Measurements from ENCODE around the gene CTDP1. TPM values are rescaled to one million over a fixed set of nuclear protein-coding genes. Genes with fewer than 3 reads are reported as not detected.

CTDP1 gene
- total RNA-seq, 1 experiment from 2014 or later: 24.9 TPM

DNA sequence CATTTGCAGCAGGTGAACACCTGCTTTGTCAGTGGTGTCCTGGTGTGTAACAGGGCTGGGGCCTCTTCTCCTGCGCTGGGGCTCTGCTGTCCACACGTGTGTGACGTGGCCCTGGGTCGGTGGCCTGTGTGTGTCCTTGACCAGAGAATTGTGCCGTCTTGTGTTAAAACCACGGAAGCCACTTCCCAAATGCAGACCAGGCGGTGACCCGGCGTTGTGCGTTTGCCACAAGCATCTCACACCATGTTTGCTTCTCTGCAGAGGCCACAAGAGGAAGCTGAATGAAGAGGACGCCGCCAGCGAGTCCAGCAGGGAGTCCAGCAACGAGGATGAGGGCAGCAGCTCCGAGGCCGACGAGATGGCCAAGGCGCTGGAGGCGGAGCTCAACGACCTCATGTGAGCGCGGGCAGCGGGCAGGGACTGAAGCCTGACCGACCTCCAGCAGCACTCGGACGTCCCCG lies 73.8 kb downstream of the CTDP1 start:
- TF ChIP-seq EZH2 (IDR thresholded peaks at IDR 0.05) (no peak), SP1 (IDR thresholded peaks at IDR 0.05; ENCODE audit: low read depth) (no peak), EGR1 (IDR thresholded peaks at IDR 0.05; ENCODE audit: low read depth) (no peak), REST (IDR thresholded peaks at IDR 0.05; ENCODE audit: low read depth) (no peak), POLR2A (IDR thresholded peaks at IDR 0.05; ENCODE audit: borderline replicate concordance, extremely low read depth, insufficient read depth, insufficient read length) (no peak), POLR2AphosphoS5 (IDR thresholded peaks at IDR 0.05; ENCODE audit: low read depth, low read length) (no peak), SRF (IDR thresholded peaks at IDR 0.05; ENCODE audit: low read depth) (no peak), CBX3 (IDR thresholded peaks at IDR 0.05; ENCODE audit: low read depth) (no peak), JUND (IDR thresholded peaks at IDR 0.05) (no peak), ZNF274 (IDR thresholded peaks at IDR 0.05; ENCODE audit: low read depth, low read length) (no peak), ZFX (IDR thresholded peaks at IDR 0.05) (no peak), CEBPB (IDR thresholded peaks at IDR 0.05; ENCODE audit: low read depth) (no peak), EZH2phosphoT487 (IDR thresholded peaks at IDR 0.05; ENCODE audit: borderline replicate concordance) (no peak), MAX (IDR thresholded peaks at IDR 0.05) (no peak)
- TF ChIP-seq, protein P1, sequence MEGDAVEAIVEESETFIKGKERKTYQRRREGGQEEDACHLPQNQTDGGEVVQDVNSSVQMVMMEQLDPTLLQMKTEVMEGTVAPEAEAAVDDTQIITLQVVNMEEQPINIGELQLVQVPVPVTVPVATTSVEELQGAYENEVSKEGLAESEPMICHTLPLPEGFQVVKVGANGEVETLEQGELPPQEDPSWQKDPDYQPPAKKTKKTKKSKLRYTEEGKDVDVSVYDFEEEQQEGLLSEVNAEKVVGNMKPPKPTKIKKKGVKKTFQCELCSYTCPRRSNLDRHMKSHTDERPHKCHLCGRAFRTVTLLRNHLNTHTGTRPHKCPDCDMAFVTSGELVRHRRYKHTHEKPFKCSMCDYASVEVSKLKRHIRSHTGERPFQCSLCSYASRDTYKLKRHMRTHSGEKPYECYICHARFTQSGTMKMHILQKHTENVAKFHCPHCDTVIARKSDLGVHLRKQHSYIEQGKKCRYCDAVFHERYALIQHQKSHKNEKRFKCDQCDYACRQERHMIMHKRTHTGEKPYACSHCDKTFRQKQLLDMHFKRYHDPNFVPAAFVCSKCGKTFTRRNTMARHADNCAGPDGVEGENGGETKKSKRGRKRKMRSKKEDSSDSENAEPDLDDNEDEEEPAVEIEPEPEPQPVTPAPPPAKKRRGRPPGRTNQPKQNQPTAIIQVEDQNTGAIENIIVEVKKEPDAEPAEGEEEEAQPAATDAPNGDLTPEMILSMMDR (IDR thresholded peaks at IDR 0.05 in 2 of 3, conservative IDR thresholded peaks at IDR 0.05 in 1 of 3; ENCODE audit: borderline replicate concordance in 1 of 3, insufficient read depth in 1 of 3, low read depth in 2 of 3, low read length in 2 of 3): no peak
- no peaks in the 10 kb centered on the region for H3K27me3 ChIP-seq (ENCODE audit: insufficient read depth, low read length)
- H3K4me1 ChIP-seq (ENCODE audit: control insufficient read depth in 1 of 2, insufficient read depth in 2 of 2, low read length in 2 of 2): no peaks in the 10 kb centered on the region
- intact Hi-C loops (cut with micrococcal nuclease): no loop called here
- POLR2A ChIA-PET: no interaction called here
- no peaks in the 10 kb centered on the region for H4K20me1 ChIP-seq (ENCODE audit: insufficient read depth)
- H3K36me3 ChIP-seq (ENCODE audit: control insufficient read depth in 1 of 2, insufficient read depth in 2 of 2, low read length in 2 of 2): peaks cover 6 to 14% of the 10 kb centered on the region in 2 experiments; a peak in 2 of 4 replicates
- no peak overlapping the region for H2AFZ ChIP-seq (ENCODE audit: low read depth, low read length, poor library complexity, severe bottlenecking)
- ATAC-seq (no peak), DNase-seq (ENCODE audit: low read depth, low spot score) (no peak)
- CTCF ChIA-PET: no interaction called here
- H3K9me2 ChIP-seq (ENCODE audit: insufficient read depth): no peaks in the 10 kb centered on the region
- RAD21 ChIA-PET (ENCODE audit: low non-redundant PET in 1 of 2, low total read pairs in 2 of 2, uncharacterized antibody in 2 of 2, unreplicated experiment in 2 of 2): no interaction called here
- no TSS peak for BruUV-seq (replicated peaks)
- H3K27ac ChIP-seq (ENCODE audit: low read depth, low read length): no peak overlapping the region
- H3K9ac ChIP-seq (ENCODE audit: low read length): no peak overlapping the region
- H3K9me3 ChIP-seq (ENCODE audit: control insufficient read depth in 1 of 2, insufficient read depth in 1 of 2, low read depth in 1 of 2, low read length in 2 of 2): no peaks in the 10 kb centered on the region
- no peak overlapping the region for H3K4me2 ChIP-seq (ENCODE audit: low read length)
- H3K79me2 ChIP-seq (ENCODE audit: insufficient read depth, low read length): no peaks in the 10 kb centered on the region
- no peak overlapping the region for H3K4me3 ChIP-seq (replicated peaks in 1 of 2; ENCODE audit: low read depth in 1 of 2, low read length in 2 of 2)
